B cell (primary cell): ENCODE results near the gene NMNAT3. TPM values are rescaled to one million over a fixed set of nuclear protein-coding genes. Genes with fewer than 3 reads are reported as not detected.

Experiments used
- ATAC-seq: fragments of 200-7000 bp; cut with Tn5 transposase; one replicate; pipeline ENCODE4 v1.10.0; 2021; ENCODE audit warnings: low read depth, mild to moderate bottlenecking, moderate number of reproducible peaks, moderate library complexity
- CTCF ChIA-PET: fragments of 350-600 bp; sonication (Branson Sonifier 250); formaldehyde crosslinking; loops from one replicate; lab custom pipeline; 2021; ENCODE audit warnings: antibody characterized with exemption, inconsistent platforms; lab: Charles Lee
- POLR2A ChIA-PET: fragments of 350-600 bp; sonication (Branson Sonifier 250); formaldehyde crosslinking; loops from one replicate; lab custom pipeline; 2021; ENCODE audit warnings: antibody characterized with exemption; lab: Charles Lee
- DNase-seq: peaks from one replicate; pipeline ENCODE4 v3.0.0; 2013
- H2AFZ ChIP-seq: 2 replicates; pipeline ENCODE4 v1.6.1; 2012; ENCODE audit warnings: mild to moderate bottlenecking, low read depth, low read length; ENCODE audit not compliant: insufficient read depth, poor library complexity, severe bottlenecking
- H3K27ac ChIP-seq, 2 donors: 1 replicate in 1 of 2; 2 replicates in 1 of 2; pipeline ENCODE4 v1.5.1; 2012 to 2013; ENCODE audit warnings: low read length in 2 of 2, mild to moderate bottlenecking in 2 of 2, moderate library complexity in 1 of 2
- H3K27me3 ChIP-seq, 4 experiments: fragments of 200-600 bp in 1 of 4; sonication (generic) in 1 of 4; replicated peaks in 1 of 4; 1 replicate in 2 of 4; 2 replicates in 2 of 4; pipeline versions ENCODE4 v1.6.1 to v1.7.0; 2013 to 2016; ENCODE audit warnings: low read length in 3 of 4, mild to moderate bottlenecking in 2 of 4, mixed read lengths in 1 of 4, moderate library complexity in 1 of 4; ENCODE audit not compliant: insufficient read depth in 4 of 4, control insufficient read depth in 3 of 4; ENCODE audit errors: control extremely low read depth in 1 of 4
- H3K36me3 ChIP-seq, 2 experiments: replicated peaks in 1 of 2; 1 replicate in 1 of 2; 2 replicates in 1 of 2; pipeline versions ENCODE4 v1.6.1 to v1.7.1; 2013; ENCODE audit warnings: low read length in 1 of 2; ENCODE audit not compliant: insufficient read depth in 2 of 2, control insufficient read depth in 1 of 2; ENCODE audit errors: control extremely low read depth in 1 of 2, extremely low read depth in 1 of 2
- H3K4me1 ChIP-seq, 2 donors: fragments of 200-600 bp in 1 of 2; sonication (generic) in 1 of 2; 1 replicate in 1 of 2; 2 replicates in 1 of 2; pipeline versions ENCODE4 v1.5.1 to v1.6.1; 2013 to 2017; ENCODE audit warnings: low read length in 2 of 2; ENCODE audit not compliant: control insufficient read depth in 2 of 2, insufficient read depth in 2 of 2
- H3K4me2 ChIP-seq: replicated peaks from 2 replicates; pipeline ENCODE3; 2012; ENCODE audit warnings: mild to moderate bottlenecking, low read depth, low read length; ENCODE audit not compliant: poor library complexity, severe bottlenecking
- H3K4me3 ChIP-seq, 5 experiments: fragments of 200-600 bp in 1 of 5; sonication (generic) in 1 of 5; 1 replicate in 3 of 5; 2 replicates in 2 of 5; pipeline versions ENCODE4 v1.5.1 to v1.7.0; 2011 to 2016; ENCODE audit warnings: low read length in 4 of 5, mild to moderate bottlenecking in 4 of 5, low read depth in 2 of 5, control low read depth in 1 of 5, moderate library complexity in 1 of 5; ENCODE audit not compliant: insufficient read depth in 1 of 5; ENCODE audit errors: control extremely low read depth in 1 of 5, extremely low read depth in 1 of 5
- H3K79me2 ChIP-seq: fragments of 200-600 bp; sonication (generic); one replicate; pipeline ENCODE4 v1.6.0; 2016; ENCODE audit warnings: low read length; ENCODE audit not compliant: control insufficient read depth, insufficient read depth
- H3K9ac ChIP-seq: fragments of 200-600 bp; sonication (generic); 2 replicates; pipeline ENCODE4 v1.6.1; 2017; ENCODE audit warnings: mild to moderate bottlenecking, low read length, moderate library complexity
- H3K9me3 ChIP-seq, 3 donors: one replicate each; pipeline versions ENCODE4 v1.6.1 to v1.7.1; 2013; ENCODE audit warnings: low read length in 2 of 3; ENCODE audit not compliant: control insufficient read depth in 2 of 3, insufficient read depth in 1 of 3; ENCODE audit errors: control extremely low read depth in 1 of 3
- H4K20me1 ChIP-seq: 2 replicates; pipeline ENCODE4 v1.6.0; 2012; ENCODE audit warnings: mild to moderate bottlenecking, low read length; ENCODE audit not compliant: insufficient read depth, control insufficient read depth, poor library complexity, severe bottlenecking
- H3K27ac Mint-ChIP-seq: one replicate; pipeline ENCODE4 v1.8.0; 2021; ENCODE audit warnings: mixed read lengths
- H3K27me3 Mint-ChIP-seq: one replicate; pipeline ENCODE4 v1.8.0; 2021; ENCODE audit warnings: mixed read lengths
- H3K4me1 Mint-ChIP-seq: one replicate; pipeline ENCODE4 v1.8.0; 2021; ENCODE audit warnings: mixed read lengths
- H3K4me3 Mint-ChIP-seq: one replicate; pipeline ENCODE4 v1.8.0; 2021; ENCODE audit warnings: mixed read lengths
- H3K9me3 Mint-ChIP-seq: one replicate; pipeline ENCODE4 v1.8.0; 2022; ENCODE audit warnings: mixed read lengths; ENCODE audit not compliant: insufficient read depth
- EZH2 ChIP-seq: IDR thresholded peaks from 2 replicates; pipeline ENCODE4 v1.6.1; 2012; ENCODE audit warnings: borderline replicate concordance, low read depth, mild to moderate bottlenecking, moderate library complexity, low read length; ENCODE audit not compliant: insufficient read depth, poor library complexity, severe bottlenecking
- WGBS: methylation state at CpG from one replicate; pipeline ENCODE4 v1.1.5; 2013; ENCODE audit warnings: missing lambda C conversion rate; ENCODE audit not compliant: insufficient coverage; 5-methylcytosine and 5-hydroxymethylcytosine counted together
- intact Hi-C: fragments of 100-400 bp; cut with micrococcal nuclease; formaldehyde crosslinking; loops from one replicate; pipeline ENCODE4 v1.10.0; 2022
- polyA plus RNA-seq: library from polyadenylated mRNA; depleted of rRNA; stranded (reverse); fragments of >200 nt; gene quantifications from 2 replicates; pipeline ENCODE4 v1.2.3, GENCODE V29; 2012
- total RNA-seq, 2 donors: library from RNA; stranded (reverse); fragments of 120-200 nt in 1 of 2; gene quantifications; 1 replicate in 1 of 2; 2 replicates in 1 of 2; pipeline versions ENCODE4 v1.2.3 to v1.2.4, GENCODE V29; 2013 to 2022
- TF ChIP-seq, protein P1 (sequence below): fragments of 200-600 bp; IDR thresholded peaks from one replicate; pipeline ENCODE4 v1.8.0; 2022; ENCODE audit warnings: antibody characterized with exemption, mild to moderate bottlenecking

The NMNAT3 gene
- total and polyA plus RNA-seq, 2 donors (not counting 1 experiment from before 2014, with no cell fraction given): 1.9 to 3.3 TPM

GRCh38 chr3:139627759-139628158 lies 50.0 kb downstream of the NMNAT3 start:
- 87% methylated on average over 4 of the region's 5 CpGs for WGBS
- Histone ChIP-seq H3K36me3 (no peaks in the 10 kb centered on the region), H4K20me1 (no peaks in the 10 kb centered on the region), H3K4me2 (no peak overlapping the region), H3K4me3 (no peak overlapping the region), H3K27me3 (no peaks in the 10 kb centered on the region), H3K9ac (no peak overlapping the region), H3K4me1 (no peaks in the 10 kb centered on the region), H3K27ac (no peak overlapping the region), H3K79me2 (no peaks in the 10 kb centered on the region), H2AFZ (no peak overlapping the region), H3K9me3 (no peaks in the 10 kb centered on the region)
- intact Hi-C loops: no loop called here
- DNase-seq (no peak), ATAC-seq (no peak)
- ChIA-PET POLR2A (no interaction called here), CTCF (no interaction called here)
- no peak for TF ChIP-seq EZH2
- TF ChIP-seq, protein P1, sequence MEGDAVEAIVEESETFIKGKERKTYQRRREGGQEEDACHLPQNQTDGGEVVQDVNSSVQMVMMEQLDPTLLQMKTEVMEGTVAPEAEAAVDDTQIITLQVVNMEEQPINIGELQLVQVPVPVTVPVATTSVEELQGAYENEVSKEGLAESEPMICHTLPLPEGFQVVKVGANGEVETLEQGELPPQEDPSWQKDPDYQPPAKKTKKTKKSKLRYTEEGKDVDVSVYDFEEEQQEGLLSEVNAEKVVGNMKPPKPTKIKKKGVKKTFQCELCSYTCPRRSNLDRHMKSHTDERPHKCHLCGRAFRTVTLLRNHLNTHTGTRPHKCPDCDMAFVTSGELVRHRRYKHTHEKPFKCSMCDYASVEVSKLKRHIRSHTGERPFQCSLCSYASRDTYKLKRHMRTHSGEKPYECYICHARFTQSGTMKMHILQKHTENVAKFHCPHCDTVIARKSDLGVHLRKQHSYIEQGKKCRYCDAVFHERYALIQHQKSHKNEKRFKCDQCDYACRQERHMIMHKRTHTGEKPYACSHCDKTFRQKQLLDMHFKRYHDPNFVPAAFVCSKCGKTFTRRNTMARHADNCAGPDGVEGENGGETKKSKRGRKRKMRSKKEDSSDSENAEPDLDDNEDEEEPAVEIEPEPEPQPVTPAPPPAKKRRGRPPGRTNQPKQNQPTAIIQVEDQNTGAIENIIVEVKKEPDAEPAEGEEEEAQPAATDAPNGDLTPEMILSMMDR: no peak
- Mint-ChIP-seq H3K27me3 (no peaks in the 10 kb centered on the region), H3K4me1 (no peaks in the 10 kb centered on the region), H3K9me3 (no peaks in the 10 kb centered on the region), H3K4me3 (no peak overlapping the region), H3K27ac (no peak overlapping the region)

DNA sequence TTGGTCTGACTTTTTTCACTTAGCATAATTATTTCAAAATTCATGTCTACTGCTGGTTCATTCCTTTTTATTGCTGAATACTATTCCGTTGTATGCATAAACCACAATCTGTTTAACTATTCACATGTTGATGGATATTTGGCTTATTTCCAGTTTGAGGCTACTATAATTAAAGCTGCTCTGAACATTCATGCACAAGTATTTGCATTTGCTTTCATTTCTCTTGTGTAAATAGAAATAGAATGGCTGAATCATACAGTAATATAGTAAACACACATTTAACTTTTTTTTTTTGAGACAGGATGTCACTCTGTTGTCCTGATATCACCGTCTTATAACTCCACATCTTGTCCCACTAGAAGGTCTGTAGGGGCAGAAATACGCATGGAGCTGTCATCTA lies 57.3 kb downstream of the NMNAT3 start:
- TF ChIP-seq EZH2: no peak
- TF ChIP-seq, protein P1: no peak
- Mint-ChIP-seq H3K9me3 (no peaks in the 10 kb centered on the region), H3K4me1 (no peaks in the 10 kb centered on the region), H3K4me3 (no peak overlapping the region), H3K27ac (no peak overlapping the region), H3K27me3 (no peaks in the 10 kb centered on the region)
- intact Hi-C loops: no loop called here
- H3K9me3 ChIP-seq: no peaks in the 10 kb centered on the region
- H3K36me3 ChIP-seq: no peaks in the 10 kb centered on the region
- H3K79me2 ChIP-seq: no peaks in the 10 kb centered on the region
- DNase-seq: no peak
- no peaks in the 10 kb centered on the region for H4K20me1 ChIP-seq
- H3K27me3 ChIP-seq: no peaks in the 10 kb centered on the region
- no peaks in the 10 kb centered on the region for H3K4me1 ChIP-seq
- H3K4me2 ChIP-seq: no peak overlapping the region
- no peak overlapping the region for H2AFZ ChIP-seq
- ATAC-seq: no peak
- no peak overlapping the region for H3K4me3 ChIP-seq
- H3K27ac ChIP-seq: no peak overlapping the region
- ChIA-PET CTCF (no interaction called here), POLR2A (no interaction called here)
- WGBS: no CpG with 5 or more reads among the region's 3 CpGs
- no peak overlapping the region for H3K9ac ChIP-seq
